HG03139 (cell line): Measurements from ENCODE around the gene SLC12A8.
"Not testable (repeated sequence)": the region's sequence is repeated elsewhere in the genome, so short reads cannot be mapped to it uniquely, and the experiment has no call there.

Experiments
- ATAC-seq: cut with Tn5 transposase; IDR thresholded peaks from one replicate; pipeline ENCODE4 v1.9.1; 2021; ENCODE audit not compliant: unreplicated experiment

SLC12A8 gene

DNA sequence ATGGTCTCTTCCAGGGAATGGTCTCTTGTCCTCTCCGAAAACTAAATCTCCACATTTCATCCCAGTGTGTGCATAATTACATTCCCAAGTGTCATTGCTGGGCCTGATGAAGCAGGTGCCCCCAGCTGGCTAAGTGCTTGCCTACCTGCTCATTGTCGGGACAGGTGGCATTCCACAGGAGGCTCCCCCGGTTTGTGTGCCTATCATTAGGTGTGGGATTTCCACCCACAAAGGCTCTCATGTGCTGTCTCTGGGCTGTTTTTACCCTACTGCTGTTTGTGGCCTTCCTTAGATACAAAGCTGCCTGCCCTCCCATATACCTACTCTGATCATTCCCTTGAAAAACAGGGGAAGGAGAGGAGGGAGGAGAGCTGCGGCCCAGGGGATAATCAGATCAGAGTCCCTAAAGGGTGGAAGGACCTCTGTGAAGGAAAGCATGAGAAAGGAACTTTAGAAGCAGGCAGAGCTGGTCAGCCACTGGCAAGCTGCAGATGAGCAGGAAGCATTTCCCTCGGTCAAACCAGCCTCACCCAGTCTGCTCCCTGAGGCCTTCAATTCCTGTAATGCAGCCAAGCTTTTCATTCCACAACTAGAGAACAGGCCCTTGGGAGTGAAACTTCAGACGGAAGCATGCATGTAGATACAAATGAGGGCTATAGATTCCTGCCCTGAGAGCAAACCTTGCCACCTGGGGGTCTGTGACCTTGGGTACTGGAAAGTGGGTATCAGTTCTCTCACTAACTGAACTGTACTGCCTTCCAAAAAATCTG is 96.1 kb downstream of the SLC12A8 start:
- ATAC-seq = no peak

DNA sequence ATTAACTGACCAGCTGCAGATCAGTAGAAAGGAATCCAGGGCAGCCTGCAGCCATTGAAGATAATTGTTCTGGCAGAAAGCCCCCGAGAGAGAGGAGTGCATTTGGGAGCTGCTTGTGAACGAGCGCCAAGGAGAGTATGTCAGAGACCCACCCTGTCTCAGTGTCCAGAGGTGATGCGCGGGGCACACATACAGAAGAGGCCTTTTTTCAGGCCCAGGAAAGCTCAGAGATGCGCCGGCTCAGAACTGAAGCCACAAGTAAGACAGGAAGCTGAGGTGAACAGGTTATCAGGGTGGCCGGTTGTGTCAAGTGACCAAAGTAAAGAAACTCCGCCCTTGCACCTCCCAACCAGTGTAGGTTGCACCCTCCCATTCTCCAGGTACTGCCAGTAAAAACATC is 96.9 kb downstream of the SLC12A8 start:
- no peak for ATAC-seq

- ATAC-seq = no peak
Measured at GRCh38 chr3:125112981-125113380, 99.6 kb downstream of the SLC12A8 start.

- ATAC-seq = no peak
Measured at GRCh38 chr3:125110876-125111480, 101.6 kb downstream of the SLC12A8 start.

DNA sequence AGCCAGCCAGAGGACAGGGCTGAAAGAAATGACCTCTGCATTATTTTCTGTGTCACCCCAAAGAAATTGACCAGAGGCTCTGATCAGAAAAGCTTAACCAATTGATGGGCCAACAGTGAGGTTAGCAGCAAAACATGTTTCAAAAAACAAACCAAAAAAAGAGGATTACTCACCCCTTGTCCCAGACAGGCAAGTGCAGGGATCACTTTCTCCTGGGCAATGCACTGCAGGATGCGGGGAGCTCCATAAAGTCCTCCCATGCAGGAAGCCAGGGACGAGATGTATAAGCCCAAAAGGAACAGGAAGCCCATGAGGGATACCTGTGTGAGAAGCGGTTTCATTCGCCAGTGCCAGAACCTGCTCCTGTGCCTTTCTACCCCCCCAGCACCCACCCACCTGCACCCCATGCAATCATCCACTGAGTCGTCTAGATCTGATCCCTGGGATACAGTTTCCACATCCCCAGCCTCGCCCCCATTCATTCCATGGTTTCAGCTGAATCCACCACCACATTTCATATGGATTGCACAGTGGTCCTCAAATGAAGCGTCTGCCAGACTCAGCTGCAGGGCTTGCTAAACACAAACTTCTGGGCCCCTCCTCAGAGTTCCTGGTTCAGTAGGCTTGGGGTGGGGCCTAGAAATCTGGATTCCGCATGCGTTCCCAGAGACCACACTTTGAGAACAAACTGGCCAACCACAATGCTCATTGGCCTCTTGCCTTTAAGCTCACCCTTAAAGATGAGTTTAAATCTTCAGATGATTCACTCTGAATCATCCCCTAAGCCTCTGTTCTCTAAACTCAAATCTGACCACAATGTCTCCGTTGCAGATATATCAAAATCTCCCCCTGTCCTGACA is 102.3 kb downstream of the SLC12A8 start:
- no peak for ATAC-seq

DNA sequence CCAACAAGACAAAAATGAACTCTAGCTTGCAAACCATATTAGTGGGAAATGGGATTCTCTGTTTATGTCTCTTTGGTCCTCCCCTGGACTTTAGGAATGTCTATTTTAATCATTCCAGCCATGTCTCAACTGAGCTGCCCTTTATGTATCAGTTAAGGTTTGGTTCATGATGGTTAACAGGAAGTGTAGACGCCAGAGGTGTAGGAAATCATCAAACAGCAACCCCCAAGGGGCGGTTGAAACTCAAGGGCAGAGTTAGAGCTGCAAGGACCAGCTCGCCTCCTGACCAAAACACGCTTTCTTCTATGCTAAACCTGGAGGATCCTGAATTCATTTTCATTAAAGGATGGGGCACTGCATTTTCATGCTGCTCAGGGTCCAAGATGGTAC is 103.0 kb downstream of the SLC12A8 start:
- no peak for ATAC-seq

GRCh38 chr3:125108833-125109535 is 103.6 kb downstream of the SLC12A8 start:
- ATAC-seq = no peak

- no peak for ATAC-seq
Measured at GRCh38 chr3:125107861-125108567, 104.5 kb downstream of the SLC12A8 start.

- no peak for ATAC-seq
Measured at GRCh38 chr3:125107363-125107762, 105.2 kb downstream of the SLC12A8 start.

DNA sequence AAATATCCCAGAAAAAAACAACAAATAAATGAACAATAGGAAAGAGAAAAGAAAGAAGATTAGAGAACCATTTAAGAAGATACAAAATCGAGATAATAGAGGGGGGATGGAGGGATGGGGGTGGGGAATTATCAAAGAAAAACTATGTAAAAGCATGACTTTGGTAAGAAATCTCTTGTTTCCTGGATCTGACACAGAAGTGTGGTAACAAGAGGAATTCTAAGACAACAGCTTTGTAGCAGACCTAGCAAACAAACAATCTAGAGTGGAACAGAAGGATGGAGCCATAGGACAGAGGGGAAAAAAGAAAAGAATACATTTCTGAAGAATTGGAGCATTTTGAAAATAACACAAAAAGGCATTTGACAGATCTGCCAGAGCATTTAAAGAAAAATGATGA is 107.4 kb downstream of the SLC12A8 start:
- no peak for ATAC-seq

DNA sequence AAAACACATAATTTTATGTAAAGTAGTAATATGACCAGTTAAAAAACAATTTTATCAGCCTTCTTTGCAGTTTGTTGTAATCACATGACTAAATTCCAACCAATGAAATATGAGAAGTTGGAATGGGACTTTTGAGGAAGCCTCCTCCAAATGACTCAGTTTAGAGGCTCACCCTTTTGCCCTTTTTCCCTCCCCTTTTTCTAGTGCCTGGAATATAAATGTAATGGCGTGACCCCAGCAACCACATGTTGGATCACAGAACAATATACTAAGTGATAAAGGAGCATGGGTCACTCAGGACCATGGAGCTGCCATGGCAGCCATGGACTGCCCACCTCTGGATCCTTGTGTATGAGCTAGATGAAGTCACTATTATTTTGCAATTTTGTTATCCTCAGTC is 107.9 kb downstream of the SLC12A8 start:
- ATAC-seq = no peak

- no peak for ATAC-seq
Measured at GRCh38 chr3:125103406-125103805, 109.1 kb downstream of the SLC12A8 start.

DNA sequence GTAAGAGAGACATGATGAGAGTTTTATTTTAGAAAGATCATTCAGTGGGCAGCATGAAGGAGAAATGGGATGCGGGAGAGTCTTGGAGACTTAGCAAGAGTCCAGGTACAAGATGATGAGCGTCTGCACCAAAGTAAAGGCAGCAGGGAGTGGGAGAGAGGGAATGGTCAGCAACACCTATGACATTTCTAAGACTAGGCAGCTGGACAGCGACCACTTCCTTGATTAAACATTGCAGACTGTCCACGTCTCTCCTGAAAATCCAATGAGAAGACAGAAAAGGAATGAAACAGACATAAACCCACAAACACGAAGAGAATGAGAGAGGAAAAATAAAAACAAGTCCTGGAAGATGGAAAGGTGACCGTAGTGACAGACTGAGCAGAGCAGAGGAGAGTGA is 110.1 kb downstream of the SLC12A8 start:
- ATAC-seq = no peak

GRCh38 chr3:125098611-125099291 is 113.8 kb downstream of the SLC12A8 start:
- no peak for ATAC-seq

DNA sequence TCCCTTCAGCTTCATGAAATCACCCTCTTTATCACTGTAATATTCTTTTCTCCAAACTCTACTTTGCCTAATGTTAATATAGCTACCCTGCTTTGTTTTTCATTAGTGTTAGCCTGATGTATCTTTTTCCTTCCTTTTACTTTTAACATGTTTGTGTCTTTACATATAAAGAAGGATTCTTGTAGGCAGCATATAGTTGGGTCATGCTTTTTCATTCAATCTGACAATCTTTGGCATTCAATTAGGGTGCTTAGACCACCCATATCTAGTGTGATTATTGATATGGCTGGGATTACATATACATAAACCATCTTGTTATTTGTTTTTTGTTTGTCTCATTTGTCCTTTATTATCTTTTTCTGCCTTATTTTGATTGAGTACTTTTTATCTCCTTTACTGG is 121.9 kb downstream of the SLC12A8 start:
- no peak for ATAC-seq

GRCh38 chr3:125087768-125088391 is 124.7 kb downstream of the SLC12A8 start:
- ATAC-seq = no peak

DNA sequence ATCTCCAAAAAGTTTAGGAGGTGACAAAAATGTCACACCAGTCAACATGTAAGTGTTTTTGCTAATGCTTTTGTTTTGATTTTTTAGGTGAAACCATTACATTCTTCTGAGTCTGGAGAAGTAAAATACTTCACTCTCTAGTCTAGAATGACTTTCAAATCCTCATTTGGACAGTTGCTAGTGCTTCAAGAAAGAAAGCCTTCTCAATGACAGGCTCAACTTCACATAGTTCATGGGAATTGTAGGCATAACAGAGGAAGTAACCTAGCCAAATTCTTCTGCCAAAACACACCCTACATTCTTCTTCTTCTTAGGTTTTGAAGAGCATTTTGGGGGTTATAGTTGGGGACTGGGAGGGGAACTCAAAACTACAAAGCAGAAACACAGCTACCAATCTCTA is 127.4 kb downstream of the SLC12A8 start:
- no peak for ATAC-seq

DNA sequence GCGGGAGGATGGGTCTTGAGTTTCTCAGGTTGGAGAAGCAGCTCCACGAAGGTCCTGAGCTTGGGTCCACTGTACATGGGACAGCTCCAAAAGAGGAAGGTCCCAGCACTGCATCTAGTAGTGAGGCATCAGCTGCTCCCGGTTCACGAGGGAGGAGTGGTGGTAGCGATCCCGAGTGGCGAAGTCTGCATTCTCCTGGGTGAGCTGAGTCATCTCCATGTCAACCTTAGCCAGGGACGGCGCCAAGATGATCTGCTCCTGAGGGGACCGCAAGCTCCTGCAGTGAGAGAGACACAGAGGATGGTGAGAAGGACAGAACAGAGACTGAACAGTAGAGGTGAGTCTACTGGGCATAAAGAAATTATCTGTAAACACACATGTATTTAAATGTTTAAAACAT is 128.8 kb downstream of the SLC12A8 start:
- no peak for ATAC-seq

- ATAC-seq = not testable (repeated sequence)
Measured at GRCh38 chr3:125082339-125082738, 130.2 kb downstream of the SLC12A8 start.

GRCh38 chr3:125080077-125080476 is 132.5 kb downstream of the SLC12A8 start:
- no peak for ATAC-seq
